Stimulated activated CD8-positive, alpha-beta memory T cell treated with anti-CD3 and anti-CD28 coated beads, Interleukin-7, amount 100 ng/mL, for 24 hours (primary cell): ENCODE results near the gene DGKE.
A peak's percentile ranks its signal among the peaks of the same experiment; 100 is the strongest.

Experiments used
- DNase-seq: peaks from one replicate; pipeline ENCODE4 v3.0.0-alpha.2; 2020; ENCODE audit warnings: low read depth

Gene DGKE

GRCh38 chr17:56890906-56891674 is 57.1 kb downstream of the DGKE start:
- DNase-seq, result no peak

- DNase-seq, result peak; percentile 26
Observed at GRCh38 chr17:56891751-56892150, 57.8 kb downstream of the DGKE start.

GRCh38 chr17:56892333-56892732 is 58.4 kb downstream of the DGKE start:
- DNase-seq, result no peak

GRCh38 chr17:56893503-56893902 is 59.6 kb downstream of the DGKE start:
- DNase-seq, result no peak

- DNase-seq, result no peak
Observed at GRCh38 chr17:56894859-56895455, 61.0 kb downstream of the DGKE start.

GRCh38 chr17:56896217-56896967 is 62.4 kb downstream of the DGKE start:
- no peak for DNase-seq

- no peak for DNase-seq
Observed at GRCh38 chr17:56896968-56897359, 63.0 kb downstream of the DGKE start.

GRCh38 chr17:56897646-56898424 is 63.9 kb downstream of the DGKE start:
- DNase-seq, result no peak

GRCh38 chr17:56898874-56899273 is 64.9 kb downstream of the DGKE start:
- no peak for DNase-seq

GRCh38 chr17:56899403-56899802 is 65.5 kb downstream of the DGKE start:
- no peak for DNase-seq

GRCh38 chr17:56902348-56902747 is 68.4 kb downstream of the DGKE start:
- DNase-seq, result no peak

- DNase-seq, result no peak
Observed at GRCh38 chr17:56903560-56903959, 69.6 kb downstream of the DGKE start.

GRCh38 chr17:56908001-56908542 is 74.1 kb downstream of the DGKE start:
- no peak for DNase-seq

GRCh38 chr17:56909742-56910508 is 76.0 kb downstream of the DGKE start:
- DNase-seq, result no peak

- DNase-seq, result no peak
Observed at GRCh38 chr17:56910509-56911235, 76.7 kb downstream of the DGKE start.

- DNase-seq, result no peak
Observed at GRCh38 chr17:56912105-56912999, 78.4 kb downstream of the DGKE start.

GRCh38 chr17:56913000-56913311 is 79.0 kb downstream of the DGKE start:
- no peak for DNase-seq

GRCh38 chr17:56913353-56913866 is 79.5 kb downstream of the DGKE start:
- DNase-seq, result no peak

- peak; percentile 78 for DNase-seq
Observed at GRCh38 chr17:56913867-56914580, 80.1 kb downstream of the DGKE start, which contains the start of gene TRIM25. TRIM25 (minus strand) TSS chr17:56914049; CDS start chr17:56913988, 61 bp downstream.
